GM18507 (cell line): ENCODE measurements around the gene DBET.
"Not testable (repeated sequence)": the region's sequence is repeated elsewhere in the genome, so short reads cannot be mapped to it uniquely, and the experiment has no call there.

Source experiments
- DNase-seq: peaks from one replicate; pipeline ENCODE4 v3.0.0; 2011; ENCODE audit warnings: low read depth; ENCODE audit not compliant: insufficient read length; ENCODE audit errors: extremely low spot score
- FAIRE-seq: peaks from 2 replicates; lab custom pipeline; 2011; peaks lifted over from hg19 to GRCh38; lab: Jason Lieb, UNC

The DBET gene

DNA sequence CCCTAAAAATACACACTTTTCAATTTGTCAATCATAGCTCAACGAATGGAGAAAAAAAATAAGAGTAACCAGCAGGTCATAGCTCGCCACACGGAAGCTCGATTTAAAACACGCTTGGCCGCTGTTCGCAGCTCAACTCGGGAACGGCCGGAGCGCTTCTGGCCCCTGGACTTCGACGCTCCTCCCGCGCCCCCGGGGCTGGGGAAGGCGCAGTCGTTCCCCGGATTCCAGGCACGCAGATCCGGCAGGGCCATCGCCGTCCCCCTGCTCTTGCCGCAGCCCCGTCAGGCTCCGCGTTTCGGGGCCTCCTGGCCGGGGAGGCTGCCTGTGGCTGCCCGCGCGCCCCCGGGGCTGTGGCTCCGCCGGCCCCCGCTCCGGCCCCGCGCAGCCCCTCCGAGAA lies 23.4 kb upstream of the DBET start:
- DNase-seq, FAIRE-seq: not testable (repeated sequence)

DNA sequence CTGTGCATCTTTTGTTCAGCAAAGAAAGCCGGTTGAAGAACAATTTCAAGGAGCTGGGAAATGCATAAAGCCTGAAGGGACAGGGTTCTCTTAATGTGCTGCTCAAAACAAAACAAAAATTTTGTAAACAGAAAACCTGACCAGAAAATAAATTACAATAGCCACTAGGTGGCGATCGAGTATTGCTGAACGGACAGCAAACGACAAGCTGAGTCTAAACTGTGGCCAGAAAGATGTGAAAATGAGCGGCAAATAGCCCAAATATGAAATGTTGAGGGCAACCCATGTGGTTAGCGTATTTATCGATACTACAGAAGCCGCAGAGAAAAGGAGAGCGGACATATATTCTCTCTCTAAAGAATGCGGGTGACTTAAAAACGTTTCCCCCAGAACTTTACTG lies 16.7 kb upstream of the DBET start:
- FAIRE-seq, DNase-seq: not testable (repeated sequence)

DNA sequence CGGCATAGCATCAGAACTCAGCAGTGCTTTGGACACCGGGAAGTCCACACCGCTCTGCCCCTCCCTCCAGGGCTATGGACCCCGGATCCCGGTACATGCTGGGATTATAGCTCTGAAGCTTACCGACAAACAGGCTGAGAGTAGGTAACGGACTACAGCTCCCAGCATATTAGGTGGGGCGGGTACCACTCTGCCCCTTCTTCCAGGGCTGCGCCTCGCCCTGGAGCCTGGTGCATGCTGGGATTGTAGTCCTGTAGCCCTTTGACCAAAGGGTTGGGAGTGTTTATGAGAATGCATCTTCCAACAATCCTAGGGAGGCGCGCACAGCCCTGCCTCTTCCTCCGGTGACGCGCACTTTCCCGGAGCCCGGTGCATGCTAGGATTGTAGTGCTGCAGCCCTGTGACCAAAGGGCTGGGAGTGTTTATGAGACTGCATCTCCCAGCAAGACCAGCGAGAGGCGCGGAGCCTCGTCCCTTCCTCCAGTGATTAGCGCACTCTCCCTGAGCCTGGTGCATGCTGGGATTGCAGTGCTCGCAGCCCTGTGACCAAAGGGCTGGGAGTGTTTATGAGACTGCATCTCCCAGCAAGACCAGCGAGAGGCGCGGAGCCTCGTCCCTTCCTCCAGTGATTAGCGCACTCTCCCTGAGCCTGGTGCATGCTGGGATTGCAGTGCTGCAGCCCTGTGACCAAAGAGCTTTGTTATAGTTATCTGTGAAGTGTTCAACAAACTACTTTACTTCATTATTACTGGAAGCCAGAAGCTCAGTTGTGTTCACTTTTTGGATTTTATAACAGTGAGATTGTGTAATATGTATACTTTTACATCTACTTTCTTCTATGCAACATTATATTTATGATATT lies 14.7 kb upstream of the DBET start:
- peak; percentile 21 for FAIRE-seq
- DNase-seq = not testable (repeated sequence)

DNA sequence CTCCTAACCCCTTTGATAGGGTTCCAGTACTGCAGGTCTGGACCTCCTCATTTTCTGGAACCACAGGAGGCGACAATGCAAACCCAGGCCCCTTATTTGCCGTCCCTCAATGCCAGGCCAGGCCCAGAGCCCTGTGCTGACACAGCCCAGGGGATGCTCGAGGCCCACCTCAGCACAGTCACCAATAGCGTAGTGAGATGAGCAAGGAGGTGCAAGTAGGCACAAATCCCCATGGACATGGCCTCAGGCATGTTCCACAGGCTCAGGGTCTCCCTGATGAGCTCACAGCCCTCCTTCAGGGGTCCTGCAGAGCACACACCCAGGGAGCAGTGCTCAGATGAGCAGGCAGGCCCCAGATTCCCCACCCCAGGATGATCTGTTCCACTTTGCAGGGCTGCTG lies 5.3 kb upstream of the DBET start:
- not testable (repeated sequence) for DNase-seq, FAIRE-seq

DNA sequence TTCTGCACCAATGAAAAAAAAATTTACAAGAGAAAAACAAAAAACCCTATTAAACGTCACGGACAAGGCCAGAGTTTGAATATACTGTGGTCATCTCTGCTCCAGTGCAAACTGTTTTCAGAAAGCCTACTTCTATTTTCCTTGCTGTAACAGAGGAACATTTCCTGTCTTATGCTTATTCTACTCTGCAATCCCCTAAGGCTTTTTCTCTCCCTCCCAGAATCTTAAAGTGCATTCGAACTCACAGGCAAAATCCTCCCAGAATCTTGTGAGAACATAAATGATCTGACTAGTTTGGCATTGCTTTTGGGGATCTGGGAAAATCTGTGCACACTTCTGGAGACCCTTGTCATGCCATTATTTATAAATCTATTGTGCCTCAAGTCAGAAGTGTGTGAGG lies 503 bp downstream of the DBET start:
- not testable (repeated sequence) for DNase-seq, FAIRE-seq

DNA sequence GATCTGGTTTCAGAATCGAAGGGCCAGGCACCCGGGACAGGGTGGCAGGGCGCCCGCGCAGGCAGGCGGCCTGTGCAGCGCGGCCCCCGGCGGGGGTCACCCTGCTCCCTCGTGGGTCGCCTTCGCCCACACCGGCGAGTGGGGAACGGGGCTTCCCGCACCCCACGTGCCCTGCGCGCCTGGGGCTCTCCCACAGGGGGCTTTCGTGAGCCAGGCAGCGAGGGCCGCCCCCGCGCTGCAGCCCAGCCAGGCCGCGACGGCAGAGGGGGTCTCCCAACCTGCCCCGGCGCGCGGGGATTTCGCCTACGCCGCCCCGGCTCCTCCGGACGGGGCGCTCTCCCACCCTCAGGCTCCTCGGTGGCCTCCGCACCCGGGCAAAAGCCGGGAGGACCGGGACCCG lies 4.0 kb downstream of the DBET start:
- not testable (repeated sequence) for DNase-seq, FAIRE-seq

DNA sequence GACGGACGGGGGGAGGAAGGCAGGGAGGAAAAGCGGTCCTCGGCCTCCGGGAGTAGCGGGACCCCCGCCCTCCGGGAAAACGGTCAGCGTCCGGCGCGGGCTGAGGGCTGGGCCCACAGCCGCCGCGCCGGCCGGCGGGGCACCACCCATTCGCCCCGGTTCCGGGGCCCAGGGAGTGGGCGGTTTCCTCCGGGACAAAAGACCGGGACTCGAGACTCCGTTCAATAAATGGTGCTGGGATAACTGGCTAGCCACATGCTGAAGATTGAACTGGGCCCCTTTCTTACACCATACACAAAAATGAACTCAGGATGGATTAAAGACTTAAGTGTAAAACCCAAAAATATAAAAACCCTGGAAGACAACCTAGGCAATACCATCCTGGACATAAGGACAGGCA lies 28.8 kb downstream of the DBET start:
- DNase-seq, FAIRE-seq: not testable (repeated sequence)

DNA sequence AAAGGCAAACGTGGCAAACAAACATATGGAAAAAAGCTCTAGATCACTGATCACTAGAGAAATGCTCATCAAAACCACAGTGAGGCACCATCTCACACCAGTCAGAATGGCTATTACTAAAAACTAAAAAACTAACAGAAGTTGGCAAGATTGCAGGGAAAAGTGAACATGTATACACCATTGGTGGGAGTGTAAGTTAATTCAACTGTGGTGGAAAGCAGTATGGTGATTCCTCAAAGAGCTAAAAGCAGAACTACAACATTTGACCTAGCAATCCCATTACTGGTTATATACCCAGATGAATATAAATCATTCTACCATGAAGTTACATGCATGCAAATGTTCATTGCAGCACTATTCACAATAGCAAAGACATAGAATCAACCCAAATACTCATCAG lies 29.7 kb downstream of the DBET start:
- not testable (repeated sequence) for DNase-seq, FAIRE-seq

DNA sequence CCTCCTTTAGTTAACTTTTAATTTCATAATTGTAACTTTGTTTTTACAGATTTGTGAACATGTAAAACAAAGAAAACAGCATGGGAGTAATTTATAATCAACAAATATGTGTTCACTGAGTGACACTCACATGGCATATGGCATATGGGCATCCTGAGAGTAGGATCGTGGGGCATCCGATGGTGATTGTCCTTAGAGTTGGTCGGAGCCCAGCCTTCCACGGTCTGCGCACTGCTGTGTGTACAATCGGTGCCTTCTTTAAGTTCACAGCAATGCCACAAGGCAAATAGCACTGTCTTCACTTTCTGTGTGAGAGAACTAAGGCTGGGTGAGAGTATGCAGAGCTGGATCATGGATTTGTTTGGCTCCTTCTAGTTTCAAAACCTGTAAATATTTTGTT lies 31.0 kb downstream of the DBET start:
- DNase-seq, FAIRE-seq: not testable (repeated sequence)

DNA sequence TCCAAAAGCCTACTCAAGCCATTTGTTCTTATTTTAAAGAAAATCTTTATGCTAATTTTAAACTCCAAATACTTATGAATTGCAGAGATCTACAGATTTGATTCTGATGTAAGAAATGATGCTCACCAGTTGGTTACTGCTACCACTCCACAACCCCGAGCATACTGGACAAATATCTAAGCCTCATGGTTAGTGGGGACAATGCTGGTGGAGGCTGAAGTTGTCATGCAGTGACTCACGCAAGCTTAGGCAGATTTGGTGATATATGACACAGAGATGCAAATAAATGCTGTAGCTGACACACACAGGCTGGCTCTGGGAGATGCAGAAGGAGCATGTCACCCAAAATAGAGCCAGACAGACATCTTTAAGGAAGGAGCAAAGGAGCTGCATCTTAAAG lies 35.3 kb downstream of the DBET start:
- DNase-seq, FAIRE-seq: not testable (repeated sequence)

DNA sequence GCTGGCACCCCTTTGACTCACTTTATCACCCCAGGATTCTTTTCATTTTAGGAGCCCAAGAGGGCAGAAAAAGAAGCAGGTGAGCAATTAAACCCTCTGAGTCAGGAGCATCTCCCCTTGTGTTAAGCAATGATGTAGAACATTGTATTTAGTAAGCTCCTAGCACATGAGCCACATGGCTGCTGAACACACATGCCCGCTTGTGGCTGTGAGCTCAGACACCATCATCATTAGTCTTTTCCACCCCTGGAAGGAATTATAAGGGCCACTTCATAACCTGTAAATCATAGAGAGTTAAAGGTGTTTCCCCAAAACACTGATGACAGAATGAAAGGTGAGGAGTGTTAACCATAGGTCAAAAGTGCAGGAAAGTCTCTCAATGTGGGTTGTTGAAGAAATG lies 37.2 kb downstream of the DBET start:
- not testable (repeated sequence) for FAIRE-seq, DNase-seq

DNA sequence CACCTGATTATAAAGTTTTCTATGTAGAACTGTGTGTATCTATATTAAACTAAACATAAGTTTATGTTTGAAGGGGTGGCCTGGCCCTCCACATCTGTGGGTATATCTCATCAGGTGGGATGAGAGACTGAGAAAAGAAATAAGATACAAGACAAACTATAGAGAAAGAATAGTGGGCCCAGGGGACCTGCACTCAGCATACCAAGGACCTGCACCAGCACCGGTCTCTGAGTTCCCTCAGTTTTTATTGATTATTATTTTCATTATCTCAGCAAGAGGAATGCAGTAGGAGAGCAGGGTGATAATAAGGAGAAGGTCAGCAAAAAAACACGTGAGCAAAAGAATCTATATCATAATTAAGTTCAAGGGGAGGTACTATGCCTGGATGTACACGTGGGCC lies 41.9 kb downstream of the DBET start:
- not testable (repeated sequence) for FAIRE-seq, DNase-seq

DNA sequence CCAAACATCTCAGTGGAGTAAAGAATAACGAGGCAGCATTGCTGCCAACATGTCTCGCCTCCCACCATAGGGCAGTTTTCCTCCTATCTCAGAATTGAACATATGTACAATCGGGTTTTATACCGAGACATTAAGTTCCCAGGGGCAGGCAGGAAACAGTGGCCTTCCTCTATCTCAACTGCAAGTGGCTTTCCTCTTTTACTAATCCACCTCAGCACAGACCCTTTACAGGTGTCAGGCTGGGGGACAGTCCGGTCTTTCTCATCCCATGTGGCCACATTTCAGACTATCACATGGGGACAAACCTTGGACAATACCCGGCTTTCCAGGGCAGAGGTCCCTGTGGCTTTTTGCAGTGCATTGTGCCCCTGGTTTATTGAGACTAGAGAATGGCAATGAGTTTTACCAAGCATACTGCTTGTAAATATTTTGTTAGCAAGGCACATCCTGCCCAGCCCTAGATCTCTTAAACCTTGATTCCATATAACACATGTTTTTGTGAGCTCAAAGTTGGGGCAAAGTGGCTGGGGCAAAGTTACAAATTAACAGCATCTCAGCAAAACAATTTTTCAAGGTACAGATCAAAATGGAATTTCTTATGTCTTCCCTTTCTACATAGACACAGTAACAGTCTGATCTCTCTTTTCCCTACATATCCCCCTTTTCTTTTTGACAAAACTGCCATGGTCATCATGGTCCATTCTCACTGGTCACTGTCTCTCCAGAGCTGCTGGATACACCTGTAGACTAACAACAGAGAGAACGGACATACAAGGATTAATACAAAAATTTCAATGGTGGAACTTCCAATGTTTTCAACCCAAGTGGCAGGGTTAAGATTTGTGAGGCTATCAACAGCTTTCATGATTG lies 42.5 kb downstream of the DBET start:
- FAIRE-seq, DNase-seq: not testable (repeated sequence)

DNA sequence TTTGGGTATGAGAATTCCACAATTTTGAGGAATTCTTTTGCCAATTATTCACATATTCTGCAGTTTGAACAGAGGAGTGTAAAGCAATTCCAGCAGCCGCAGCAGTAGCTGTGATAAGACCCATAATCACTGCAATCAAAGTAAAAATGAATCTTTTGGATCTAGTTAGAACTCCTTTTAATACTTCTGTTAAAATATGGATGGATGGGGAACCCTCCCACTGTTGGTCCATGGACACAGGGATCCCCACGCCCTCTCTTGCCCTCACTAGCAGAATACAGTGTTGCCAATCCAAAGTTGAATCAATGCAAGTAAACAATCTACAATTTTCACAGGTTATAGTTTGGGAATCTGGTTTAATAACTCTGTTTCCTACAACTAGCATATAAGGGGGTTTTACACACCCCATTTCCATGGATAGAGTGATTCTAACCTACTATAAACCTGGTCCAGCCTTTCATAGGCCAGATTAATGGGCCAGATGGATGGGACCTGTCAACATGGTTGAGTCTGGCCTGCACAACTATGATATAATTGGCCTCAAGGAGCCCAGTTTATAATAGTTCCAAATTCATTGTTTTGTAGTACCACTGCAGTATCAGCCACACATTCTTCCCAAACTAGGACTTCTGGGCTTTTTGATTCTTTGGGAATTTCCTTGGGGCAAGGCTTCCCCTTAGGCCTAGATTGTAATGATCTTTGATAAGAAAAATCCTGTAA lies 43.6 kb downstream of the DBET start:
- not testable (repeated sequence) for DNase-seq, FAIRE-seq

DNA sequence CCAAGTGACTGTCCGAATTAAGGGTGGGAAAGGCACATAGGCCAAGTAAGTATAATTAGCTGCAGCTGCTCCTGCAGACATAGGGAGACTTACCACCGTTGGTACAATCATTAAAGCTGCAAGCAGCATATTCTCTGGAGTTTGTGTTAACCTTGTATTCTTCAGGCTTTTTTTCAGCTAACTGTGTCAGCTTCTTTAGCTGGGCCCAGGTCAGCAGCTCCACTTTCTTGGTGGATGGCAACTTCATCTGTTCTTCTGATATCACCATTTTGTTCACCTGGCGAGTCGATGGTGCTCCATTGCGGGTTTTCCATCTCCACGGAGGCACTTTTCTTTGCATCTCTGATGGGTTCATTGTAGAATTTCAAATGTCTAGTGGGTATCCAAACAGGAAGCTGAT lies 44.5 kb downstream of the DBET start:
- not testable (repeated sequence) for DNase-seq, FAIRE-seq

DNA sequence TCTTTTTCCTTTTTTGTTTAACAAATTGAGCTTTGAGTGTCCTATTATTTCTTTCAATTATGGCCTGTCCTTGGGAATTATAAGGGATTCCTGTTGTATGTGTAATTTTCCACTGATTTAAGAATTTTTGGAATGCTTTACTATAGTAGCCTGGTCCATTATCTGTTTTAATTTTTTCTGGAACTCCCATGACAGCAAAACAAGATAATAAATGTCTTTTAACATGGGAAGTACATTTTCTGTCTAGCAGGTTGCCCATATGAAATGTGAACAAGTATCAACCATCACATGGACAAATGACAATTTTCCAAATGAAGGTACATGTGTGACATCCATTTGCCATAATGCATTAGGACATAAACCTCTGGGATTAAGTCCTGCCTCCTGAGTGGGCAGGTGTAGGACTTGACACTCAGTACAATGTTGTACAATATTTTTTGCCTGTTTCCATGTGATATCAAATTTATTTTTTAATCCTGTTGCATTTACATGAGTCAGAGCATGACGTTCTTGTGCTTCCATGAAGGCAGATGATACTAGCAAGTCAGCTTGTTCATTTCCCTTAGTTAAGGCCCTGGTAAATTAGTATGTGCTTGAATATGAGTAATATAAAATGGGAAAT lies 45.2 kb downstream of the DBET start:
- DNase-seq = not testable (repeated sequence)

DNA sequence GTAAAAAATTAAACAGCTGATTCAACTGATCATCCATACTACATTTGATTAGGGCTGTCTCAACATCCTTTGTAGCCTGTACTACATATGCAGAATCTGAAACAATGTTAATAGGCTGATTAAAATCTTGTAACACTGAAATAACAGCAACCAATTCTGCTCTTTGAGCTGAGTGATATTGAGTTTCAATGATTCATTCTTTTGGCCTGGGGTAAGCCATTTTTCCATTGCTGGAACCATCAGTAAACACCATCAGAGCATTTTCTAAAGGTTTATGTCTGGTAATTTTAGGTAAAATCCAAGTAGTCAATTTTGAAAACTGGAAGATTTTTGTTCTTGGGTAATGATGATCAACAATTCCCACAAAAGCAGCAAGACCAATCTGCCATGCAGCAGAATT lies 45.7 kb downstream of the DBET start:
- DNase-seq, FAIRE-seq: not testable (repeated sequence)

More for the DNA sequence above, 45.2 kb downstream of the DBET start:
- not testable (repeated sequence) for FAIRE-seq

DNA sequence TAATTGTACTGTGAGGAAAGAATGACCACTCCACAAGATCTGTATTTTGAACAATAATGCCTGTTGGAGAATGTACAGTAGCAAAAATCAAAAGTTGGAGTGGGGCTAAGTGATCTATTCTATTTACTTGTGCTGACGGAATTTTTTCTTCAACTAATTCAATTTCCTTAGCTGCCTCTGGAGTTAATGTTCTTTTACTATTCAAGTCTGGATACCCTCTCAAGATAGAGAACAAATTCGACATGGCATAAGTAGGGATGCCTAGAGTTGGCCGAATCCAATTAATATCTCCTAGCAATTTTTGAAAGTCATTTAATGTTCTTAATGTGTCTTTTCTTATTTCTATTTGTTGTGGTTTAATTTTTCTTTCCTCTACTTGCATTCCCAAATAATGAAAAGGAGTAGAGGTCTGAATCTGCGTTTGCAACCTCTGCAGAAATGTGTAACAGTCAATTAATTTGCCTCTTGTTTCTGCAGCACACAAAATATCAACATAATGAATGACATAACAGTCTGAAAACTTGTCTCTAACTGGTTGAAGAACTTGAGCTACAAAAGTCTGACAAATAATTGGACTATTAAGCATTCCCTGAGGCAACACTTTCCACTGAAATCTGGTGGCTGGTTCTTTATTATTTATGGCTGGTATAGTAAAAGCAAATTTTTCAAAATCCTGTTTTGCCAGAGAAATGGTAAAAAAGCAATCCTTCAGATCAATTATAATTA lies 46.4 kb downstream of the DBET start:
- not testable (repeated sequence) for FAIRE-seq, DNase-seq
